HEK293 (cell line): ENCODE data around the gene CENPN.

Experiments used
- CTCF ChIA-PET: fragments of 350-600 bp; formaldehyde crosslinking; extraction: SDS; loops from one replicate; lab custom pipeline; 2021; ENCODE audit warnings: antibody characterized with exemption; lab: Yijun Ruan, JAX
- POLR2A ChIA-PET: fragments of 300-600 bp; formaldehyde crosslinking; extraction: SDS; loops from one replicate; lab custom pipeline; 2020; ENCODE audit warnings: antibody characterized with exemption, inconsistent platforms; lab: Yijun Ruan, JAX
- H3K27ac ChIP-seq: fragments of 200-500 bp; sonication (Bioruptor generic); 2 replicates; pipeline ENCODE4 v1.5.1; 2014; ENCODE audit warnings: low read depth, low read length, control low read depth, inconsistent platforms; ENCODE audit errors: extremely low read depth
- H3K36me3 ChIP-seq, 2 experiments: fragments of 200-500 bp in 1 of 2; sonication (Bioruptor generic) in 1 of 2; 1 replicate in 1 of 2; 2 replicates in 1 of 2; pipeline ENCODE4 v1.5.1; 2014 to 2017; ENCODE audit warnings: inconsistent platforms in 2 of 2, low read length in 2 of 2; ENCODE audit not compliant: control insufficient read depth in 2 of 2, insufficient read depth in 1 of 2
- H3K4me1 ChIP-seq: fragments of 200-500 bp; sonication (Bioruptor generic); 2 replicates; pipeline ENCODE4 v1.5.1; 2014; ENCODE audit warnings: mild to moderate bottlenecking, low read length, inconsistent platforms; ENCODE audit not compliant: control insufficient read depth, insufficient read depth
- H3K4me3 ChIP-seq: 2 replicates; pipeline ENCODE4 v1.5.1; 2011; ENCODE audit warnings: low read depth, mild to moderate bottlenecking, control low read depth, low read length, moderate library complexity
- H3K9me3 ChIP-seq: fragments of 200-500 bp; sonication (Bioruptor generic); 2 replicates; pipeline ENCODE4 v1.5.1; 2014; ENCODE audit warnings: low read depth, low read length, inconsistent platforms; ENCODE audit not compliant: control insufficient read depth, insufficient read depth
- EGR2 ChIP-seq: fragments of 450-650 bp; formaldehyde crosslinking; IDR thresholded peaks from 2 replicates; pipeline ENCODE4 v1.5.1; 2016; ENCODE audit warnings: low read depth, missing biosample characterization, missing genetic modification characterization
- FEZF1 ChIP-seq: fragments of 450-650 bp; formaldehyde crosslinking; IDR thresholded peaks from 2 replicates; pipeline ENCODE4 v1.5.1; 2016; ENCODE audit warnings: missing biosample characterization, missing genetic modification characterization
- IKZF3 ChIP-seq: fragments of 450-650 bp; IDR thresholded peaks from 2 replicates; pipeline ENCODE4 v1.5.0; 2018; ENCODE audit warnings: missing biosample characterization, mild to moderate bottlenecking, missing genetic modification characterization, moderate library complexity
- MZF1 ChIP-seq: fragments of 450-650 bp; formaldehyde crosslinking; IDR thresholded peaks from 2 replicates; pipeline ENCODE4 v1.5.1; 2017; ENCODE audit warnings: missing biosample characterization, missing genetic modification characterization, borderline replicate concordance
- OSR2 ChIP-seq: fragments of 450-650 bp; formaldehyde crosslinking; IDR thresholded peaks from 2 replicates; pipeline ENCODE4 v1.5.1; 2016; ENCODE audit warnings: missing biosample characterization, missing genetic modification characterization
- SP7 ChIP-seq: fragments of 450-650 bp; formaldehyde crosslinking; IDR thresholded peaks from 2 replicates; pipeline ENCODE4 v1.5.1; 2016; ENCODE audit warnings: missing biosample characterization, missing genetic modification characterization
- ZIC2 ChIP-seq: fragments of 450-650 bp; formaldehyde crosslinking; IDR thresholded peaks from 2 replicates; pipeline ENCODE4 v1.5.1; 2016; ENCODE audit warnings: missing biosample characterization, missing genetic modification characterization
- ZNF121 ChIP-seq: fragments of 450-650 bp; formaldehyde crosslinking; IDR thresholded peaks from 2 replicates; pipeline ENCODE4 v1.5.1; 2016; ENCODE audit warnings: missing biosample characterization, missing genetic modification characterization
- ZNF19 ChIP-seq: fragments of 450-650 bp; formaldehyde crosslinking; IDR thresholded peaks from 2 replicates; pipeline ENCODE4; 2016; ENCODE audit warnings: missing biosample characterization, missing genetic modification characterization, low read depth
- ZNF221 ChIP-seq: fragments of 450-650 bp; formaldehyde crosslinking; IDR thresholded peaks from 2 replicates; pipeline ENCODE4 v1.5.1; 2017; ENCODE audit warnings: missing biosample characterization, missing genetic modification characterization, borderline replicate concordance
- ZNF416 ChIP-seq: fragments of 450-650 bp; formaldehyde crosslinking; IDR thresholded peaks from 2 replicates; pipeline ENCODE4 v1.5.1; 2016; ENCODE audit warnings: missing biosample characterization, missing genetic modification characterization
- ZNF521 ChIP-seq: fragments of 450-650 bp; formaldehyde crosslinking; IDR thresholded peaks from 2 replicates; pipeline ENCODE4 v1.5.1; 2017; ENCODE audit warnings: missing biosample characterization, mild to moderate bottlenecking, missing genetic modification characterization
- ZNF529 ChIP-seq: fragments of 450-650 bp; formaldehyde crosslinking; IDR thresholded peaks from 2 replicates; pipeline ENCODE4 v1.5.1; 2017; ENCODE audit warnings: missing genetic modification characterization, missing biosample characterization; ENCODE audit not compliant: insufficient replicate concordance
- ZNF571 ChIP-seq: fragments of 450-650 bp; formaldehyde crosslinking; IDR thresholded peaks from 2 replicates; pipeline ENCODE4 v1.5.0; 2017; ENCODE audit warnings: missing biosample characterization, missing genetic modification characterization
- ZNF677 ChIP-seq: fragments of 450-650 bp; IDR thresholded peaks from 2 replicates; pipeline ENCODE4 v1.5.0; 2018; ENCODE audit warnings: missing biosample characterization, mild to moderate bottlenecking, missing genetic modification characterization, moderate library complexity
- ZNF830 ChIP-seq: fragments of 450-650 bp; IDR thresholded peaks from 2 replicates; pipeline ENCODE4 v1.5.0; 2018; ENCODE audit warnings: missing biosample characterization, missing genetic modification characterization, low read depth, mild to moderate bottlenecking, moderate library complexity
- ZSCAN23 ChIP-seq: fragments of 450-650 bp; formaldehyde crosslinking; IDR thresholded peaks from 2 replicates; pipeline ENCODE4 v1.5.1; 2016; ENCODE audit warnings: missing biosample characterization, missing genetic modification characterization
- TF ChIP-seq, protein P1 (sequence below): fragments of 450-650 bp; formaldehyde crosslinking; IDR thresholded peaks from 2 replicates; pipeline ENCODE4 v1.5.1; 2016; ENCODE audit warnings: missing biosample characterization, missing genetic modification characterization
- TF ChIP-seq, protein P2 (sequence below): fragments of 450-650 bp; formaldehyde crosslinking; IDR thresholded peaks from 2 replicates; pipeline ENCODE4 v1.5.1; 2016; ENCODE audit warnings: missing biosample characterization, missing genetic modification characterization
- TF ChIP-seq, protein P3 (sequence below): fragments of 450-650 bp; formaldehyde crosslinking; IDR thresholded peaks from 2 replicates; pipeline ENCODE4; 2016; ENCODE audit warnings: missing biosample characterization, missing genetic modification characterization
- TF ChIP-seq, protein P4 (sequence below): fragments of 450-650 bp; formaldehyde crosslinking; IDR thresholded peaks from 2 replicates; pipeline ENCODE4 v1.5.1; 2017; ENCODE audit warnings: missing biosample characterization, missing genetic modification characterization

CENPN gene

DNA sequence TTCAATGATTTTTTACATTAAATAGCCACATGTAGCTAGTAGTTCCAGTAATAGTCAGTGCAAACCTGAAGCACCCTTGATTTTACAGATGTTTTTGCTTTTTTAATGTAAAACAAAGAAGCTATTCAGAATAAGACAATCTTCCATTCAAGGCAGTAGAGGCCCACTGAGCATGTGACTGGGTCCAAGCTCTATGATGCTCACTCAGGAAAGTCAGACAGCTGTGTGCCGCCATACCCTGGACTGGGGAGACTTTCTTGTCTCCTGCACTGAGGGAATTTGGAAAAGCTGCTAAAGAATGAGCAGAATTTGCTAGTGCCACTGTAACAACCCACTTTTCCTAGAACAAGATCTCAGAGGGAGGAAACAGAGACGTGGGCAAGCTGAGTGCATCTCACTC lies 11.5 kb downstream of the CENPN start:
- TF ChIP-seq, protein P1, sequence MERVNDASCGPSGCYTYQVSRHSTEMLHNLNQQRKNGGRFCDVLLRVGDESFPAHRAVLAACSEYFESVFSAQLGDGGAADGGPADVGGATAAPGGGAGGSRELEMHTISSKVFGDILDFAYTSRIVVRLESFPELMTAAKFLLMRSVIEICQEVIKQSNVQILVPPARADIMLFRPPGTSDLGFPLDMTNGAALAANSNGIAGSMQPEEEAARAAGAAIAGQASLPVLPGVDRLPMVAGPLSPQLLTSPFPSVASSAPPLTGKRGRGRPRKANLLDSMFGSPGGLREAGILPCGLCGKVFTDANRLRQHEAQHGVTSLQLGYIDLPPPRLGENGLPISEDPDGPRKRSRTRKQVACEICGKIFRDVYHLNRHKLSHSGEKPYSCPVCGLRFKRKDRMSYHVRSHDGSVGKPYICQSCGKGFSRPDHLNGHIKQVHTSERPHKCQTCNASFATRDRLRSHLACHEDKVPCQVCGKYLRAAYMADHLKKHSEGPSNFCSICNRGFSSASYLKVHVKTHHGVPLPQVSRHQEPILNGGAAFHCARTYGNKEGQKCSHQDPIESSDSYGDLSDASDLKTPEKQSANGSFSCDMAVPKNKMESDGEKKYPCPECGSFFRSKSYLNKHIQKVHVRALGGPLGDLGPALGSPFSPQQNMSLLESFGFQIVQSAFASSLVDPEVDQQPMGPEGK (tag by site-specific recombination): no peak
- H3K4me3 ChIP-seq: no peak overlapping the region
- no peaks in the 10 kb centered on the region for H3K4me1 ChIP-seq
- ChIA-PET POLR2A (interaction anchor here (1.2 kb wide), 1 partner anchor 11 kb away, joined by 6 read pairs; the partner anchor contains the start of genes CENPN and CMC2), CTCF (interaction anchor here (0.6 to 2.1 kb wide), 2 partner anchors 17 to 719 kb away, joined by 3 to 11 read pairs; partner anchors contain the start of gene ATMIN)
- peaks cover 68 to 99% of the 10 kb centered on the region in 2 experiments for H3K36me3 ChIP-seq
- no peaks in the 10 kb centered on the region for H3K9me3 ChIP-seq
- H3K27ac ChIP-seq: no peak overlapping the region

DNA sequence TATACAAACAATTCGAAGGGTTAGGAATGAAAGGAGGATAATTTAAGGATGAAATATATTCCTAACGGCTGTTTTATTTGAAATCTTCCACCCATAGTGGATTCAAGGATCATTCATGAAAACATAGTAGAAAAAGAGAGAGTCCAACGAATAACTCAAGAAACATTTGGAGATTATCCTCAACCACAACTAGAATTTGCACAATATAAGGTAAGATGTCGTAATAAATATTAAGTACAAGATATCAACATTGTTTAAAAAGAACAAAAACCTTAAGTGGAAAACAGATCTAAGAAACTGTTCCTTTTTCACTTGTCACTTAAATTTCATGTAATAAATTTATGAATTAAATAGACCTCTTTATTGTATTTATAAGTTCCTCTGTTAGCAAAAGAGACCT lies 19.4 kb downstream of the CENPN start:
- CTCF ChIA-PET: no interaction called here
- Histone ChIP-seq H3K9me3 (no peaks in the 10 kb centered on the region), H3K27ac (no peak overlapping the region), H3K36me3 (peaks cover 44 to 83% of the 10 kb centered on the region in 2 experiments), H3K4me3 (no peak overlapping the region), H3K4me1 (no peaks in the 10 kb centered on the region)
- POLR2A ChIA-PET: no interaction called here
- no peak for TF ChIP-seq ZNF677 (tag by site-specific recombination)
- TF ChIP-seq, protein P2, sequence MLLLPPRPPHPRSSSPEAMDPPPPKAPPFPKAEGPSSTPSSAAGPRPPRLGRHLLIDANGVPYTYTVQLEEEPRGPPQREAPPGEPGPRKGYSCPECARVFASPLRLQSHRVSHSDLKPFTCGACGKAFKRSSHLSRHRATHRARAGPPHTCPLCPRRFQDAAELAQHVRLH (tag by site-specific recombination): no peak
- no peak for TF ChIP-seq FEZF1
- no peak for TF ChIP-seq ZNF416 (tag by site-specific recombination)
- no peak for TF ChIP-seq ZNF830 (tag by site-specific recombination)
- TF ChIP-seq, protein P1 (tag by site-specific recombination): no peak
- no peak for TF ChIP-seq ZNF121
- no peak for TF ChIP-seq ZNF221 (tag by site-specific recombination)
- no peak for TF ChIP-seq OSR2 (tag by site-specific recombination)
- no peak for TF ChIP-seq SP7 (tag by site-specific recombination)
- TF ChIP-seq ZSCAN23 (tag by site-specific recombination): no peak
- TF ChIP-seq, all 188 proteins: peak for 0

DNA sequence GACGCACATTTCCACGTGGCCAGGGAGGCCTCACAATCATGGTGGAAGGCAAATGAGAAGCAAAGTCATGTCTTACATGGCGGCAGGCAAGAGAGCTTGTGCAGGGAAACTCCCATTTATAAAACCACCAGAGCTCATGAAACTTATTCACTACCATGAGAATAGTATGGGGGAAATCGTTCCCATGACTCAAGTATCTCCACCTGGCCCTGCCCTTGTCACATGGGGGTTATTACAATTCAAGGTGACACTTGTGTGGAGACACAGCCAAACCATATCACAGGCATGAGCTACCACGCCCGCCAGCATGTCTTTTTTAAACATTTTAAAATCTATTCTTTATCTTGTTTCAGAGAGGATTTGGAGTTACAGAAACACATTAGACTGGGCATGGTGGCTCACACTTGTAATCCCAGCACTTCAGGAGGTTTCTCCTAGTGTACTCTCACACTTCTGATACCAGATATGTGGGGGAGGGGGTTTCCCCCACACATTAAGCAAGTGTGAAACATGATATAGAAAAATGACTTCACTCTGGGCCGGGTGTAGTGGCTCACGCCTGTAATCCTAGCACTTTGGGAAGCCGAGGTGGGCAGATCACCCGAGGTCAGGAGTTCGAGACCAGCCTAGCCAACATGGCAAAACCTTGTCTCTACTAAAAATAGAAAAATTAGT lies 23.1 kb downstream of the CENPN start:
- ChIA-PET POLR2A (no interaction called here), CTCF (interaction anchor here (0.6 kb wide), 1 partner anchor 10 kb away, joined by 3 read pairs; no protein-coding TSS in a partner anchor)
- no peaks in the 10 kb centered on the region for H3K4me1 ChIP-seq
- no peaks in the 10 kb centered on the region for H3K9me3 ChIP-seq
- H3K36me3 ChIP-seq: peaks cover 29 to 53% of the 10 kb centered on the region in 2 experiments
- no peak overlapping the region for H3K4me3 ChIP-seq
- H3K27ac ChIP-seq: no peak overlapping the region
- TF ChIP-seq, protein P3, sequence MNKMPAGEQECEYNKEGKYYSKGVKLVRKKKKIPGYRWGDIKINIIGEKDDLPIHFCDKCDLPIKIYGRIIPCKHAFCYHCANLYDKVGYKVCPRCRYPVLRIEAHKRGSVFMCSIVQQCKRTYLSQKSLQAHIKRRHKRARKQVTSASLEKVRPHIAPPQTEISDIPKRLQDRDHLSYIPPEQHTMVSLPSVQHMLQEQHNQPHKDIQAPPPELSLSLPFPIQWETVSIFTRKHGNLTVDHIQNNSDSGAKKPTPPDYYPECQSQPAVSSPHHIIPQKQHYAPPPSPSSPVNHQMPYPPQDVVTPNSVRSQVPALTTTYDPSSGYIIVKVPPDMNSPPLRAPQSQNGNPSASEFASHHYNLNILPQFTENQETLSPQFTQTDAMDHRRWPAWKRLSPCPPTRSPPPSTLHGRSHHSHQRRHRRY (tag by site-specific recombination): no peak
- no peak for TF ChIP-seq ZNF19
- no peak for TF ChIP-seq ZNF571 (tag by site-specific recombination)
- TF ChIP-seq, protein P4, sequence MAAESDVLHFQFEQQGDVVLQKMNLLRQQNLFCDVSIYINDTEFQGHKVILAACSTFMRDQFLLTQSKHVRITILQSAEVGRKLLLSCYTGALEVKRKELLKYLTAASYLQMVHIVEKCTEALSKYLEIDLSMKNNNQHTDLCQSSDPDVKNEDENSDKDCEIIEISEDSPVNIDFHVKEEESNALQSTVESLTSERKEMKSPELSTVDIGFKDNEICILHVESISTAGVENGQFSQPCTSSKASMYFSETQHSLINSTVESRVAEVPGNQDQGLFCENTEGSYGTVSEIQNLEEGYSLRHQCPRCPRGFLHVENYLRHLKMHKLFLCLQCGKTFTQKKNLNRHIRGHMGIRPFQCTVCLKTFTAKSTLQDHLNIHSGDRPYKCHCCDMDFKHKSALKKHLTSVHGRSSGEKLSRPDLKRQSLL (tag by site-specific recombination): no peak
- no peak for TF ChIP-seq IKZF3 (tag by site-specific recombination)
- no peak for TF ChIP-seq EGR2 (tag by site-specific recombination)
- TF ChIP-seq ZNF521 (tag by site-specific recombination): no peak
- no peak for TF ChIP-seq MZF1 (tag by site-specific recombination)
- TF ChIP-seq ZIC2: no peak
- TF ChIP-seq ZNF529 (tag by site-specific recombination): no peak
- TF ChIP-seq, protein P2 (tag by site-specific recombination): no peak
